HG03460 (cell line): ENCODE measurements around the gene PAX5.

Experiments used
- ATAC-seq: cut with Tn5 transposase; IDR thresholded peaks from one replicate; pipeline ENCODE4 v1.9.1; 2021; ENCODE audit not compliant: unreplicated experiment

The PAX5 gene

DNA sequence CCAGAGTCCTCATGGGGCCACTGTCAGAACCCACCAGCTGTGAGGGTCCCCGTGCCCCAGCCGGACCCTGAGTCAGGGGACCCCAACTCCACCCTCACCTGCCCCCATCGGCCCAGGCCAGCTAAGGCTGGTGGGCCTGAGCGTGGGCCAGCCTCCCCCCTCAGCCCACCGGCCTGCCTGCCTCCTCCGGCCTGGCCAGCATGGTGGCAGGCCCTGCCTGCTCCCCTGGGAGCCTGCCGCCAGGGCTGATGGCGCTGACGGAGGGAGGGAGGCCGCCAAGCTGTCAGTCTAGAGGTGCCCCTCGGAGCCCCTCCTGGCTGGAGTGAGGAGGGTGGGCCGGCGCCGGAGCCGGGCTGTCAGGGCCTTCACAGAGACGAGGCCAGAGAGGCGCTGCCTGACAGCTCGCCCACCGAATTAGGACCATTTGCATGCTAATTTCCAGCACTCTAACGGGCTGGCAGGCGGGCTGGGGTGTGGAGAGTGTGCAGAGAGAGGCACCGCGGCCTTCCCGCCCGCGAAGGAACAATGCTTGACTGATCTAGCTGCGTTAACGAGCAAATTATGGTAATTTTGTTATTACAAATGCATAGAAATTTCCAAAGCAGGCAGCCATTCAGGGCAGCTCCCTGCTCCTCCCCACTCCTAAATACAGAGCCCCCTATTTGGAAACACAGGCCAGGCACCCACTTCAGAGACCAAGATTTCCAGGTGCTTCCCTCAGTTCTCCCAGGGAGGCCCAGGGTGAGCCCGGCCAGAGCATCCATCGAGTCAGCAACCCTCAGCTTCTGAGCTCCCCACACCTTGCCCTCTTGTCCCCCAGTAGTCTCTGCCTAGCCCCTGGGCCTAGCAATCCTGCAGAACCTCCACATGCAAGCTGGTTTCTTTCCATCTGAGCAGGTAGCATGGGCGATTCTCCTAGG, 169.3 kb downstream of the PAX5 start:
- no peak for ATAC-seq

DNA sequence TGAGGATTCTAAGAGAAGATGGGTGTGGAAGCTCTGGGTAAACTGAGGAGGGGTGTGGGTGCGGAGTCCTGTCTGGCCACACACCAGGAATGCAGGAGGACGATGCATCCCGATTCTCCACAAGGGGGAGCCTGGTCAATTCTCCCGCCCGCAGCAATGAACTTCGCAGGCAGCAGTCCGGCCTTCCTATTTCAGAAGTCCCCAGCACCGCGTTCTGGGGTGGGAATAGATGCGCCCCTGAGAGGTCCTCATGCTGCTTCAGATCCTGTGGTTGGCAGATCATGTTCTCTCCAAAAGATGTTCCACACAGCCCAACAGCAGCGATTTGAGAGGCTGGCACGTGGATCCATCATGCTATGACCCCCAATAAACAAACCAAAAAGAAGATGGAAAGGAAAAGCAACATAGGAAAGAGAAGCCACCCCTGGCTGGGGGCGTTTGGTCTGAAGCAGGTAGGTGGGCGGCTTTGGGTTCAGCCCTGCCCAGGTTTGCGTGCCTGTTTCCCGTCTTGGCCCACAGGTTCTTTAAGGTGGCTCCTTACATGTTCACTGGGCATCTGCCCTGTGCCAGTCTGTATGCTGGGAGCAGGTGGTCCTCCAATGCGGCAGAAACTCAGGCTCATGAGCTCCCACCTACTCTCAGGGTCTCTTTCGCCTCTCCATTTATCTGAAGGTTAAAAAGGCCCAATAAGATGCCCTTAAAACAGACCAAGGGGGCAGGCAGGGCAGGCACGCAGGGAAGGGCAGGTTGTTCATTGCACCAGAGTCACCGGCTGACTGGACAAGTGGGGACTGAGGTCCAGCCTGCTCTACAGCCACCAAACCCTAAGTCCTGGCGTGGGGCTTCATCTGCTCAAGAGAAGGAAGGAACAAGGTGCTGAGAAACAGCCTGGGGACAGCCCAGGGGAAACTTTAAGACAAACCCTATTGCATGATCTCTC, 171.6 kb downstream of the PAX5 start:
- ATAC-seq = no peak

DNA sequence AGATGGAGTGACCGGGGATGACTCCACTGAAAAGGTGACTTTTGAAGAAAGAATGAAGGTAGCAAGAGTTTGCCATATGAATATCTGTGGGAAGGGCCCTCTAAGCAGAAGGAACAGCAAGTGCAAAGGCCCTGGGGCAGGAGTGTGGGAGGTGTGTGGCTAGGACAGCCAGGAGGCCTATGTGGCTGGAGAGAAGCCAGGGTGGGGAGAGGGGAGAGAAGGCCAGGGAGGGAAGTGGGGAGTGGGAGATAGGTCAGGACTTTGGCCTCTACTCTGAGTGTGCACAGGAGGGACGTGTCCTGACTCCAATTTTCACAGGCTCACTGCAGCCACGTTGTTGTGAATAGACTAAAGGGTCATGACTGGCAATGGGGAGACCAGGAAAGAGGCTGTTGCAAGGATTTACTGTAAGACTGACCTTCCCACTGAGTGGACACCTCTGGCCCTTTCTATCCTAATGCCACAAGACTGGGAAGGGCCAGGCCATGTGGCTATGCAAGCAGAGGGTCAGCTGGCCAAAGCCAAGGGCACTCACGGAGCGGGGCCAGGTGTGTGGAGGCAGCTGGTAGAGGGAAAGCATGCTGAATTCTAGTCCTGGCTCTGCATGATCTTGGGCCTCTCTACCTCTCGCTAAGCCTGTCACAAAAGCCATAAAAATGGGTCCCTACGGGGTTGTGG, 172.4 kb downstream of the PAX5 start:
- no peak for ATAC-seq

DNA sequence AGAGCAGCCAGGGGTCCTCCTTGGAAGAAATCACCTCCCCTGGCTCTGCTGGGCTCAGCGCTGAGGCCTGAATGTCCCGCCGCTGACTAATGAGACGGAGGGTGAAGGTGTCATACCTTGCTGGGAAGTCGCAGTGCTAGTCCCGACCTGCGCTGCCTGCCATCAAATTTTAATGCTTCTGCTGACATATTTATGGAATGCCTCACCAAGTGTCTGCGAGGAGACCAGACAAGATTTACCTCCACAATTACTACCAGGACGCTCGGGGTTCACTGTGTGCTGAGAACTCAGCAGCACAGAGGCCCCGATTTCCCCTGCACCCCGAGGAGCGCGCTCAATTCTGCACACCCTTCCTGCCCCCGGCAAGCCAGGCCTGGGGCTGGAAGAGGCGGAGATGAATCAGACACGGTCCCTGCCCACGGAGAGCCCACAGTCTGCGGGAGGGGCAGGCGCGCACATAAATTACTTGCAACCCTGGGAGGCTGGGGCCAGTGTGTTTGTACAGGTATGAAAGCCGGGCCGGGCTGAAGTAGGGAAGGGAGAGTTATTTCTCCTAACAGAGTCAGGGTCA, 175.2 kb downstream of the PAX5 start:
- no peak for ATAC-seq

DNA sequence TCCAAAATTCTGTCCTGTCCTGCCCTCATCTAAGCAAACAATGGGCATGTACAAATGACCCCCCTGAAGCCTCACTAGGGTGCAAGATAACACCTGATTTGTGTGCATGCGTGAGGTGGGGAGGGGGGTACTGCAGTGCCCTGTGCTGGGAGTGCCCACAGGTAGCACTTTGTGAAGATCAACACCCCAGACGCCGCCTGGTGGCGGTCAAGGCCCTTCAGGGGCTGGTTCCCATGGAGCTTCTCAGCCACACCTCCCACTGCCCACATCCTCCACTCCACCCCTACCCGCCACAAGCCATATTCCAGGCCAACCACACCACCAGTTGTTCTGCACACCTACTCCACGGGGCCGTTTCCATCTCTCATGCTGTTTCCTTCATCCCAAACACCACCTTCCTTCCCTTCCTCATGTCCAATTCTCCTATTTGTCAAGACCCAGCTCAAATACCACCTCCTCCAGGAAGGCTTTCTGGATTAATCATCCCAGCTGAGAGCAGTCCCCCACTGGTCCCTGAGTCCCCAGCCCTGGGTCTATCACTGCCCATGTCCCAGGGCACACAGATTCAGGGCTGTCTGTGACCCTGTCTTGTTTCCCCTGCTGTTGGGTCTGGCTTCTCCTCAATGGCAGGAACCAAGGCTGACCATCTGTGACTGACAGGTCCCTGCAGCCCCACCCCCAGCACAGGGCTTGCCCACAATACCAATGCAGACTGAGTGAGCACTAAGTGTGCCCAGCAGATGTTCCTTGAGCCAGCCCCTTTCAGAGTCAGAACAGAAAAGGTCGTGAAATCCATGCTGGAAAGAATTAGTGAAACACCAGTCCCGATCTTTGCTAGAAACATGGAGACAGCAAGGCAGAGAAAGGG, 178.4 kb downstream of the PAX5 start:
- no peak for ATAC-seq

DNA sequence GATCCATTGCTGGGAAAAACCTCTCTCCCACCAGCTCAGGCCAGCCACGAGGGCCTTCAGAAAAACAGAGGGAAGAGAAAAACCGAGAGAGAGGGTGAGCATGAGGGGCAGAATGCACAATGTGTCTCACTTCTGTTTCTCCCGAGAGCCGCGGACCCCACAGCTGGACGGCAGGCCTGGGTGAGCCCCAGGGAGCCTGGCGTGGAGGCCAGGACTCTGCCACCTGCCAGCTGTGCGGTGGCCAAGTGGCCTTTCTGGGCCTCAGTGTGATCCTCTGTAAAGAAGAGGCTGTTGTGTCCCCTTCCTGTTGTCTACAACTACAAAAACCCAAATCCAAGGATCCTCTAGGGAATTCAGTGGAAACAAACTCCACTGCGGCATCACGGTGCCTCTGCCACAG, 179.3 kb downstream of the PAX5 start:
- no peak for ATAC-seq

DNA sequence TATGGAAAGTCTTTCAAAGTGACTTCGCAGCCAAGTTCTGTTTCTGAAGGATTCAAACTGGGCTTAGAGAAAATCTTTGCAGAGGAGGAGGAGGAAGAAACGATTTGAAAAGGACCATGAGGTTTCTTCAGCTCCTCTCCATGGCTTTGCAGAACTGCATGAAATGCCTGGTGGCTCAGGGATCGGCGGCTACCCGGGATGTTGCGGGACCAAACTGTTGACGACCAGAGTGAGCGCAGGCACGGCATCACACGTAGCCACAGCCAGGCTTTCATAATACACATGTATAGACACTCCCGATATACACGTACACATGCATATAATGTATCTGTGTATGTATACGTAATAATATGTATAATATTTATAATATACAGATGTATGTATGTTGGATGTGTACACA, 180.0 kb downstream of the PAX5 start:
- no peak for ATAC-seq

DNA sequence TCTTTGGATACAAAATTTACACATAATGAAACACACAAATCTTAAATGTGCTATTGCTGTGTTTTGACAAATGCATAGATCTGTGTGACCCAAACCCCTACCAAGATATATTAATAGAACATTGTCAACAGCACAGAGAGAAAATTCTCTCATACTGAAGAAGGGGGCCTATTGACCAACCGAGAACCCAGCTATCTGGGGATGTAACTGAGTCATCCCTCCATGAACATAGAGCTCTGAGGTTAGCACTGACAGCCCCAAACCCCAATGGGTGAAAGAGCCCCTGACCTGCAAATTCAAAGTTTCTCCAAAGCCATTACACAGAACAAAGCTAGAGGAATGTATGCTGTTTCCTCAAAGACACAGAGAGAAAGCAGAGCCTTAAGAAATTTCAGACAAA, 180.8 kb downstream of the PAX5 start:
- no peak for ATAC-seq

DNA sequence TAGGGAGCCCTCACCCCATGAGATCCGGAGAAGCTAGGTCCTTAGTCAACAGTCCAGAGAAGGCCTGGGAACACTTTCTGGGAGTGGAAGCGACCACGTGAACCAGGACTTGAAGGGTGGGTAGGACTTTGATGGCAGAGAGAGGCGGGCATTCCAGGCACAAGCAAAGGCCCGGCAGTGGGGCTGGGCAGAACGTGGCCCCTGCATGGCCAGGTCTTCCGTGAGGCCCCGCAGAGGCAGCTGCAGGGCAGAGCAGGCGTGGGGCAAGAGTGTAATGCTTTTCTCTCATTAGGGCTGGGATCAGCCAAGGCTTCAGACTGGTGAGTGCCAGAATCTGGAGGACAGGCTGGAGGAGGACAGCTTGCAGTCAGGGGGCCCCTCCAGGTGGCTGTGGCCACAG, 184.1 kb downstream of the PAX5 start:
- no peak for ATAC-seq

DNA sequence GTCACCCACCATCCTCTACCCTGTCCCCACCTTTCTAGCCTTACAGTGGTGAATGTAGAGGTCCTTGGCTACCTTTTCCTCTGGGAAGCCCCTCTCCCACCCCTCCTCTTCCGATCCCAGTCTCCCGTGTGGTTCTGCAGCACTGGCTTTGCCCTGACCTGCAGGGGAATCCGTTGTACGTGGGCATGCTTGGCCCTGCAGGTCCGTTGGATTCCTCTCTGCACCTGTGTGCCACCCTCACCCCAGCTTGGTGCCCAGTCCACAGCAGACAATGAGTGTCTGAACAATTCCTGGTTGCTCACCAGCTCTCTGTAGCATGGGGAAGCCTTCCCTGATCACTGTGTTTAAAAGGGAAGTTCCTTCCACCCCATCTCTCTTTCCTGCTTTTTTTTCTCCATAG, 185.1 kb downstream of the PAX5 start:
- no peak for ATAC-seq

DNA sequence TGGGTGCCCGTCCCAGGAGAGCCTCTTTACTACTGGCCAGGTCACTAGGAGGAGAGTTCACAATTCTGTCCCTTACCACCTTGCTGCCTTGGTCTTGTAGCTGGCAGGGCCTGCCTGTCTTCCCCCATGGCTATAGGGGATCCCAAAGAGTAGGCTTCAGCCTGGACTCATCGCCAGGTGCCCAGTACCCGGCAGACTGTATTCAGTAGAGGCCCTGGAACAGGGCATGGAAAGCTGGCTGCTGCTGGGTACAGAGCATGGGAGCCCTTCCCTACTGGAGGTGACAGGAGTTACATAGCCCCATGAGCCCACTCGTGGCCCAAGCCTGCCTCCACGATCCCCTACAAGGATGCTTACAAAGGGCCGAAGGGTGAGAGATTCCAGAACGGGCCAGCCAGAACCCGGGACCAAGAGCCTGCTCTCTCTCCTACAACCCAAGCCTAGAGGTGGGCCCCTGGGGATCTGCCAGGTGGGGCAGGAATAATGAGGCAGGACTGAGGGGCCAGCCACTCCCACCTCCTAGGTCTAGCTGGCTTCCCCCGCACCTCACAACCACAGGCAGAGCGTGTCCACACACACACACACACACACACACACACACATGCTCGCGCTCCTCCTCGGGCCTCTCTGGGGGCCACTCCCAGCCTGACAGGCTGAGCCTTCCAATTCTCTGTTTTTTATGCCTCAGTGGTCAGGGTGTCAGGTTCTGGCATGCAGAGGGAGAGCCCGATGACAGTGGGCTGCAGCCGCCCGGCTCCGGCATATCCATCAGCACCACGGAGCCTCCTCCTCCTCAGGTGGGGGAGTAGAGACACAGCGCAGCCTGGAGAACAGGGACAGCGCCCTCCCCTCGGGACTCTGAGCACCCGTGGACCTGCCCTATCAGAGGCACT, 186.0 kb downstream of the PAX5 start:
- ATAC-seq = no peak

DNA sequence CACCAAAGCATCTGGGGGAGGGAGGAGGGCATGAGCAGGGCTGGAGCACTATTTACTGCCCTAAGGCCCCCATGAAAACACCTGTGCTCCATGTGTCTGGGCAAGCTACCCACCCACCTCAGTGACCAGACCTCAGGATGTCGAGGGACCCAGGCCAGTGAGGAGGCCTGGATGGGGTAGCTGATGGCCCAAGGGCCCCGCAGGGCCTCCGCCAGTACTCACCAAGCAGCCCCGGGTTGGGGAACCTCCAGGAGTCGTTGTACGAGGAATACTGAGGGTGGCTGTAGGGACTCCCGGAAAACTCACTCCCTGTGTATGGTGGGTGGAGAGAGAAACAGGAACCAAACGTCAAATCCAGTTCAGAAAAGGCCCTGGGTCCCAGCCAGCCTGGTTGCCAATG, 187.4 kb downstream of the PAX5 start:
- ATAC-seq = no peak

DNA sequence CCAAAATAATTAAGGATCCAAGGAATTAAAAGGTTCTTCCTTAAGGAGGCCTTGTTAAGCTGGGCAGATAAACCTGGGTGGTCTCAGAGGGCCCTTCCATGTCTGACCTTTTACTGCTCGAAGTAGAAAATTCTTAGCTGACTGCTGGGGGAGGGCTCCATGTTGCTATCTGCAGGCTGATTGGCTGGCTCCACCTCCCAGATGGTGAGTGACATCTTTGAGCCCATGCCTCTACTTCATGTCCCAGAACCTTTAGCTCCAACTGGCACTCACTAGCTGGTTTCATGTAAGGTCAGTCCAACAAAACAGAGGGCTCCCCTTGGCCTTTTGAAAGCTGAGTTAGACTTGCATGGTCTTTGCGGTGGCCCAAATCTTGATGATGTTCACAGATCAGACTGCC, 188.2 kb downstream of the PAX5 start:
- ATAC-seq = no peak

DNA sequence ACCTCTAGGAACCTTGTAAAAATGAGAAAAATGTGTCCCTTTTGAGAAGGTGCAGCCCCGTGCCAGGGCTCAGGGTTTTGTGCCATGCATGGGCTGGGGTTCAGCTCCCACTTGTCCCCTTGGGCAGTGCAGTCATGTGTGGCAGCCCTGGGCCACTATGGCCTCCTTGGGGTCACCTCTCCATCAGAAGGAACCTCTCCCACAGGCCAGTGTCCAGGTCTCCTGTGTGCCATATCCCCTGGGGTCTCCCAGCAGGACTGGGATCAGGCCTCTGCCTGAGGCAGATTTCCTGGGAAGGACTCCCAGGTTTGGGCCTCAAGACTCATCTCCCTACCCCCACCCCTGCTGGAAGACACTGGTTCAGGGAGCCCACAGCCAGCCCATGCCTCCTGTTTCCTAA, 189.1 kb downstream of the PAX5 start:
- ATAC-seq = no peak

DNA sequence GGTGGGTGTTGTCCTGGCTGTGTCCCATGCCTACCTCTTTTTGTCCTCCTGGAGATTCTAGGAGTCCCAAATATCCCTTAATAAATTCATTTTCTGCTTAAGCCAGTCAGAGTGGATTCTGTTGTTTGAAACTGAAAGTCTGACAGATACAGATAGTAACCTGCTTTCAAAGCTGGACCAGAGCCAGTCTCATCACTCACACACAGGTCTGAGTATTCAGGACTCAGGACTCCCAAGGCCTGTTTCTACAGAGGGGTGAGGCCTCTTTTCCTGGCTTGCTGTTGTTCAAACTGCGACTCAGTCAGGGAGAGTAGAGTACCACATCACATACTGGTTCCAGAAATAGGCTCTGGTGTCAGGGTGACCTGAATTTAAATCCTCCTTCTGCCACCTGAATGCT, 190.1 kb downstream of the PAX5 start:
- no peak for ATAC-seq

DNA sequence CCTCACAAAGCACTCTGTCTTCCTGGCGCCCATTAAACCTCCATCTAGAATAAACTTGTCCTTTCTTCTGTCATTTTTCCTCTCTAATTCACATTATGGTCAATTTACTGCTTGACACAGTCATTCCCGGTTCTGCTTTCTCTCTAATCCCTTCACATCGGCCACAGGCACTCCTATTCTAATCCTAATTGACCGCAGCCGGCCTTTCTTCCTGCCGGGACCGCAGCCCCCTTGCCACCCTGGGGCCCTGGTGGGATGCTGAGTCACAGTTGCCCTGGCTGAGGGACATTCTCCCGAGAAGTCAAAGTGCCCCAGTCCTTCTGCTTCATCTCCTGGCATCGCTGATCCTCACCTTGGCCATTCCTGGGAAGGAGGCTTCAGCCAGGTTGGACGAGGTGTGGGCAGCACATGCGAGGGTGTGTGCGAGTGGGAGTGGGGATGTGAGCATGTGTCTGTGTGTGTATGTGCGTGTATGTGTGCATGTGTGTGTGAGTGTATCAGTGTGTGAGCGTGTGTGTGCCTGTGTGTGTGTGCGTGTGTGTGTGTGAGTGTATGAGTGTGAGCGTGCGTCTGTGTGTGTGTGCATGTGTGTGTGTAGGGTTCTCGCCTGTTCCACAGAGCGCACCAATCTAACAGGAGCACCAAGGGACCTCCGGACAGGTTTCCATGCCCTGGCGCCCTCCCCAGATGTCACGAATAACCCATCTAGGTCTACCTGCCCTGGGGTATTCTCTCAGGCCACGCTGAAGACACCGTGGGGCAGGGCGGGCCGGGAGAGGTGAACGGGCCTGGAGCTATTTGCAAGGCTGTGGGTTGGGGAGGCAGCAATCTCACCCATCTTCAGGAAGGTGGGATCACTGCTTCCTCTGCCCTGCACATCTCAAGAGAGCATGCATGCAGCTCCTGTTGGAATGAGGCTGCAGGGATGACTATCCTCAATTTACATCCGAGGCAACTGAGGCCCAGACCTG, 191.2 kb downstream of the PAX5 start:
- ATAC-seq = no peak

DNA sequence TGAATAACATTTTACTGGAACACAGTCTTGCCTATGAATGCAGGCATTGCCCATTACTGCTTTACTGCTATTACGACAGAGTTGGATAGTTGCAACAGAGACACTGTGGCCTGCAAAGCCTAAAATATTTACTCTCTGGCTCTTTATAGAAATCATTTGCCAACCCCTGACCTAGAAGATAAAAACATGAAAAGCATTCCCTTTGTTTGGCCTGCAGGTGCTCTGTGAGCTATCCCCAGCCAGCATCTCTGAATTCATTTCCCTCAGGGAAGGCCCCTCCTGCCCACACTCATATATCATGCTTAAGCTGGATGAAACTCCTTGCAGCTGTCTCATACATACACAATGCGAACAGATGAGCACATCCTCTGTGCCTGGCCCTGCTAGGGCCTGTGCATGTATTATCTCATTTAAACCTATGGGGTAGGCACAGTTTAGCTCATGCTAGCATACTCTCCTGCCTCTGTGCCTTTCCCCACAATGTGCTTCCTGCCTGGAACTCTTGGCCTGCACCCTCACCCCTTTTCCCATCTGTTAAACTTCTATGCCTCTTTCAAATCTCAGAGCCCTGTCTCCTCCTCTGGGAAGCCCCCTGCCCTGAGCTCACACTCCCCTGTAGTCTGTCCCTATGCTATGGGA, 193.1 kb downstream of the PAX5 start:
- ATAC-seq = no peak
